NCI-H146 treated with DMSO at 0.1 percent for 48 hours (cell line): Measurements from ENCODE around the gene TENT4B.
"Not testable (repeated sequence)": the region's sequence is repeated elsewhere in the genome, so short reads cannot be mapped to it uniquely, and the experiment has no call there.

Experiments
- DNase-seq: peaks from one replicate; lab custom pipeline; 2025; ENCODE audit not compliant: unreplicated experiment; lab: John Stamatoyannopoulos, UW

TENT4B gene

GRCh38 chr16:50154420-50154950, 1.4 kb downstream of the TENT4B start:
- DNase-seq = no peak

- DNase-seq = no peak
Observed at GRCh38 chr16:50155925-50156324, 2.8 kb downstream of the TENT4B start.

GRCh38 chr16:50156590-50156989, 3.5 kb downstream of the TENT4B start:
- no peak for DNase-seq

GRCh38 chr16:50160495-50161164, 7.5 kb downstream of the TENT4B start:
- DNase-seq = no peak

GRCh38 chr16:50161950-50162349, 8.8 kb downstream of the TENT4B start:
- no peak for DNase-seq

GRCh38 chr16:50165473-50165872, 12.4 kb downstream of the TENT4B start:
- DNase-seq = no peak

GRCh38 chr16:50166511-50167500, 13.7 kb downstream of the TENT4B start:
- no peak for DNase-seq

- DNase-seq = no peak
Observed at GRCh38 chr16:50167556-50167955, 14.4 kb downstream of the TENT4B start.

- DNase-seq = no peak
Observed at GRCh38 chr16:50169555-50170096, 16.5 kb downstream of the TENT4B start.

- not testable (repeated sequence) for DNase-seq
Observed at GRCh38 chr16:50171773-50172172, 18.7 kb downstream of the TENT4B start.

- no peak for DNase-seq
Observed at GRCh38 chr16:50172195-50172922, 19.3 kb downstream of the TENT4B start.

GRCh38 chr16:50173316-50173715, 20.2 kb downstream of the TENT4B start:
- no peak for DNase-seq

GRCh38 chr16:50178491-50178941, 25.4 kb downstream of the TENT4B start:
- DNase-seq = no peak

GRCh38 chr16:50182441-50182840, 29.3 kb downstream of the TENT4B start:
- no peak for DNase-seq

- DNase-seq = no peak
Observed at GRCh38 chr16:50183316-50183715, 30.2 kb downstream of the TENT4B start.

GRCh38 chr16:50185005-50185505, 31.9 kb downstream of the TENT4B start:
- no peak for DNase-seq

GRCh38 chr16:50188619-50189136, 35.6 kb downstream of the TENT4B start:
- no peak for DNase-seq

GRCh38 chr16:50190292-50190691, 37.2 kb downstream of the TENT4B start:
- no peak for DNase-seq

- DNase-seq = no peak
Observed at GRCh38 chr16:50192386-50193050, 39.4 kb downstream of the TENT4B start.

- DNase-seq = no peak
Observed at GRCh38 chr16:50193594-50193993, 40.5 kb downstream of the TENT4B start.
